SU-DHL-6 (cell line): ENCODE results near the gene TNFRSF17.

ENCODE experiments used
- CTCF ChIP-seq: fragments of 200-600 bp; sonication (generic); IDR thresholded peaks from one replicate; pipeline ENCODE4 v1.5.1; 2017; ENCODE audit warnings: antibody characterized with exemption, mild to moderate bottlenecking, low read length, moderate library complexity; ENCODE audit not compliant: insufficient read depth, poor library complexity, severe bottlenecking
- EZH2phosphoT487 ChIP-seq: fragments of 200-600 bp; sonication (generic), shearing (Covaris generic); conservative IDR thresholded peaks from 2 replicates; pipeline ENCODE4 v1.6.1; 2018; ENCODE audit warnings: mild to moderate bottlenecking, antibody characterized with exemption, low read length, moderate library complexity, mixed read lengths

- TF ChIP-seq CTCF, result no peak
- TF ChIP-seq EZH2phosphoT487, result no peak
Measured at GRCh38 chr16:11986521-11987057, 21.6 kb downstream of the TNFRSF17 start.
